Duodenal mucosa (tissue), 2 donors: ENCODE results near the gene NEO1.
"Not testable (repeated sequence)": the region's sequence is repeated elsewhere in the genome, so short reads cannot be mapped to it uniquely, and the experiment has no call there.

ENCODE experiments used
- H3K27ac ChIP-seq: one replicate; pipeline ENCODE4 v1.7.0; 2013; ENCODE audit warnings: low read depth, low read length
- H3K27me3 ChIP-seq, 2 donors: one replicate each; pipeline ENCODE4 v1.7.0; 2013; ENCODE audit warnings: low read length in 2 of 2, control low read depth in 1 of 2; ENCODE audit not compliant: insufficient read depth in 2 of 2, control insufficient read depth in 1 of 2
- H3K36me3 ChIP-seq, 2 donors: one replicate each; pipeline ENCODE4 v1.7.0; 2013; ENCODE audit warnings: low read length in 2 of 2, control low read depth in 1 of 2; ENCODE audit not compliant: insufficient read depth in 2 of 2, control insufficient read depth in 1 of 2
- H3K4me1 ChIP-seq, 2 donors: one replicate each; pipeline ENCODE4 v1.7.0; 2013; ENCODE audit warnings: low read length in 2 of 2, control low read depth in 1 of 2; ENCODE audit not compliant: insufficient read depth in 2 of 2, control insufficient read depth in 1 of 2
- H3K4me3 ChIP-seq, 2 donors: one replicate each; pipeline ENCODE4 v1.7.0; 2013; ENCODE audit warnings: low read length in 2 of 2, low read depth in 1 of 2
- H3K9ac ChIP-seq, 2 donors: one replicate each; pipeline ENCODE4 v1.7.0; 2013; ENCODE audit warnings: low read length in 2 of 2, low read depth in 1 of 2
- H3K9me3 ChIP-seq, 2 donors: one replicate each; pipeline ENCODE4 v1.7.0; 2013; ENCODE audit warnings: low read length in 2 of 2, control low read depth in 1 of 2; ENCODE audit not compliant: control insufficient read depth in 1 of 2

The NEO1 gene

GRCh38 chr15:73175382-73175781, 123.1 kb downstream of the NEO1 start:
- Histone ChIP-seq H3K27me3 (no peaks in the 10 kb centered on the region), H3K4me3 (no peak overlapping the region), H3K4me1 (no peaks in the 10 kb centered on the region), H3K27ac (no peak overlapping the region), H3K9ac (no peak overlapping the region), H3K9me3 (no peaks in the 10 kb centered on the region), H3K36me3 (peaks cover 3 to 12% of the 10 kb centered on the region in 2 donors)

GRCh38 chr15:73176598-73176997, 124.3 kb downstream of the NEO1 start:
- Histone ChIP-seq H3K27me3 (no peaks in the 10 kb centered on the region), H3K36me3 (peaks cover 3 to 22% of the 10 kb centered on the region in 2 donors)

GRCh38 chr15:73183071-73183470, 130.8 kb downstream of the NEO1 start:
- no peaks in the 10 kb centered on the region for H3K4me1 ChIP-seq
- no peak overlapping the region for H3K9ac ChIP-seq
- no peaks in the 10 kb centered on the region for H3K27me3 ChIP-seq
- peaks cover 6% of the 10 kb centered on the region in 2 donors for H3K9me3 ChIP-seq
- peaks cover 0 to 25% of the 10 kb centered on the region in 2 donors for H3K36me3 ChIP-seq
- no peak overlapping the region for H3K27ac ChIP-seq
- H3K4me3 ChIP-seq: no peak overlapping the region

More at GRCh38 chr15:73176598-73176997, 124.3 kb downstream of the NEO1 start:
- Histone ChIP-seq H3K4me3 (no peak overlapping the region), H3K9me3 (peaks cover 5 to 6% of the 10 kb centered on the region in 2 donors), H3K27ac (no peak overlapping the region), H3K4me1 (no peaks in the 10 kb centered on the region), H3K9ac (no peak overlapping the region)

- H3K9me3 ChIP-seq: no peaks in the 10 kb centered on the region
- no peak overlapping the region for H3K27ac ChIP-seq
- H3K27me3 ChIP-seq: no peaks in the 10 kb centered on the region
- H3K4me1 ChIP-seq: no peaks in the 10 kb centered on the region
- H3K9ac ChIP-seq: no peak overlapping the region
- no peaks in the 10 kb centered on the region for H3K36me3 ChIP-seq
- H3K4me3 ChIP-seq: no peak overlapping the region
Measured at GRCh38 chr15:73190189-73190601, 137.9 kb downstream of the NEO1 start.

- no peaks in the 10 kb centered on the region for H3K27me3 ChIP-seq
- no peak overlapping the region for H3K27ac ChIP-seq
- H3K9ac ChIP-seq: no peak overlapping the region
- H3K4me1 ChIP-seq: peaks cover 0 to 9% of the 10 kb centered on the region in 2 donors
- H3K4me3 ChIP-seq: no peak overlapping the region
- H3K9me3 ChIP-seq: no peaks in the 10 kb centered on the region
- H3K36me3 ChIP-seq: no peaks in the 10 kb centered on the region
Measured at GRCh38 chr15:73195166-73195565, 142.9 kb downstream of the NEO1 start.

GRCh38 chr15:73196113-73196512, 143.8 kb downstream of the NEO1 start:
- Histone ChIP-seq H3K27ac (no peak overlapping the region), H3K27me3 (no peaks in the 10 kb centered on the region), H3K9me3 (no peaks in the 10 kb centered on the region), H3K4me3 (no peak overlapping the region), H3K9ac (no peak overlapping the region), H3K4me1 (peaks cover 0 to 9% of the 10 kb centered on the region in 2 donors), H3K36me3 (no peaks in the 10 kb centered on the region)

- Histone ChIP-seq H3K27me3 (no peaks in the 10 kb centered on the region), H3K4me3 (no peak overlapping the region), H3K4me1 (peaks cover 0 to 9% of the 10 kb centered on the region in 2 donors), H3K9ac (no peak overlapping the region), H3K27ac (no peak overlapping the region), H3K9me3 (no peaks in the 10 kb centered on the region), H3K36me3 (no peaks in the 10 kb centered on the region)
Measured at GRCh38 chr15:73200339-73200738, 148.1 kb downstream of the NEO1 start.

- no peak overlapping the region for H3K4me3 ChIP-seq
- no peaks in the 10 kb centered on the region for H3K36me3 ChIP-seq
- no peak overlapping the region for H3K27ac ChIP-seq
- no peaks in the 10 kb centered on the region for H3K27me3 ChIP-seq
- no peak overlapping the region for H3K9ac ChIP-seq
- H3K9me3 ChIP-seq: no peaks in the 10 kb centered on the region
- peaks cover 0 to 3% of the 10 kb centered on the region in 2 donors for H3K4me1 ChIP-seq
Measured at GRCh38 chr15:73210630-73211029, 158.4 kb downstream of the NEO1 start.

- Histone ChIP-seq H3K27me3 (no peaks in the 10 kb centered on the region), H3K4me1 (peaks cover 0 to 3% of the 10 kb centered on the region in 2 donors), H3K27ac (no peak overlapping the region), H3K9me3 (no peaks in the 10 kb centered on the region), H3K36me3 (no peaks in the 10 kb centered on the region), H3K4me3 (no peak overlapping the region), H3K9ac (no peak overlapping the region)
Measured at GRCh38 chr15:73212424-73212823, 160.2 kb downstream of the NEO1 start.

GRCh38 chr15:73221450-73221849, 169.2 kb downstream of the NEO1 start:
- not testable (repeated sequence) for H3K9me3 ChIP-seq, H3K4me3 ChIP-seq, H3K9ac ChIP-seq, H3K36me3 ChIP-seq, H3K4me1 ChIP-seq, H3K27ac ChIP-seq, H3K27me3 ChIP-seq
